GM18519 (cell line): ENCODE data around the gene KLF6.
A peak's percentile ranks its signal among the peaks of the same experiment; 100 is the strongest.

ENCODE experiments used
- ATAC-seq: cut with Tn5 transposase; IDR thresholded peaks from one replicate; pipeline ENCODE4 v1.9.1; 2021; ENCODE audit warnings: mild to moderate bottlenecking, moderate library complexity; ENCODE audit not compliant: unreplicated experiment, low FRiP score

The KLF6 gene

DNA sequence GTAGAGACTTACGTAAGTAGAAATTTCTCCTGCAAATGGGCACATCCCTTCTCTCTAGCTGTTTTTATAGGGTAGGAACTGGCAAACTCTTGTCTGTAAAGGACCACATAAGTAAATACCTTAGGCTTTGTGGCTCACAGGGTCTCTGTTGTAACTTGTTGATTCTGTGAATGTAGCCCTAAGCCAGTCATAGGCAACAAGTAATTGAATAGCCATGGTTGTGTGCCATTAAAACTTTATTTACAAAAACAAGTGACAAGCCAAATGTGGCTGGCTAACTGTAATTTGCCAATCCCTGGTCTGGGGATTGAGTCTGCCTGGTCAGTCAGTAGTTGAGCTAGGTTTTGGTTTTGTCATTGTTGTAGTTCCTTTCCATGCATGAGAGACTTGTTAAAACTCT is 5.3 kb upstream of the KLF6 start:
- ATAC-seq, result no peak

DNA sequence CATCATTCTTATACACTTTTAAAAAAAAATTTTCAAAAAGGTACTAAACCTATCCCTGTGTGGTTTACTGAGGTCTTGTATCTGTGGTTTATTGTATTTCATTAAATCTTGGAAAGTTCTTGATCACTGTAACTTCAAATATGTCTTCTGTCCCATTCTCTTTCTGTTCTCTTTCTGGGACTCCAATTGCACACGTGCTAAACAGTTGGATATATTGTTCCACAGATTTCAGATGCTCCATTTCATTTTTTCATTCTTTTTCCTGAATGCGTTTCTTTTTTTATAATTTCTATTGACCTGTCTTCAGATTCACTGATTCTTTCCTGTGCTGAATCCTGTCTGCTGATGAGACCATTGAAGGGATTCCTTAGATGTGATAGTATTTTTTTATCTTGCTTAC is 4.6 kb upstream of the KLF6 start:
- ATAC-seq, result no peak

DNA sequence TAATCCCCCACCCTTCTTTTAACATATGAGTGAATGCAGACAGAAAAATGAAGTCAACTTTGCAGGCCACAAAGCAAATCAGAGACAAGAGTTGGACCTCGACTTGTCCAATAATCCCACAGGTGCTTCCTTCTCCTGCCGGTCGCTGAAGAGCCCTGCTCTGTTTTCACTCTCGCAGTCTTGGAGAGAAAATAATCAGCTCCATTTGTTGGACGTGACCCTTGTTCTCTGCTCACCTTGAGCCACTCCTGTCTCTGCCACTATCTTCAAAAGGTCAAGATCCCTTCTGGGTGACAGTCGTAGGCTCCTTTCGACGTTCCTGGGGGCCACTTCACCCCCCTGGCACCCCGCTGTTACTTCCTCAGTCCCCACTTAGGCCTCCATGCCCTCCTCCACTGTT is 2.8 kb upstream of the KLF6 start:
- no peak for ATAC-seq

DNA sequence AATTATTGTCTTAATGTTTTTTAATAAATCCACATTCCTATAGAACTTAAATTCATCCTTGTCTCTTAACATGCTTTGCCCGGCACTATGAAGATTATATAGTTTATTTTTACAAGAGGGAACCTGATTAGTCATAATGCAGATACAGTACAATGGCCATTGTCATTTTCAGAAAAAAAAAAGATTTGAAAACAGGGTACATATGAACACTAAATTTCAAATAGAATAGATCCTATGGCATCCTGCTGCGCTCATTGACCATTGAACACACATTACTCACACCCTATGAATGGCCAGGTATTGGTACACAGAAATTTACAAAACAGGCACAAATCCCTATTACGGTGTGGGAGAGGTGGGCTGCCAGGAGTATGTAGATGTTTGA is 2.0 kb upstream of the KLF6 start:
- ATAC-seq, result no peak

DNA sequence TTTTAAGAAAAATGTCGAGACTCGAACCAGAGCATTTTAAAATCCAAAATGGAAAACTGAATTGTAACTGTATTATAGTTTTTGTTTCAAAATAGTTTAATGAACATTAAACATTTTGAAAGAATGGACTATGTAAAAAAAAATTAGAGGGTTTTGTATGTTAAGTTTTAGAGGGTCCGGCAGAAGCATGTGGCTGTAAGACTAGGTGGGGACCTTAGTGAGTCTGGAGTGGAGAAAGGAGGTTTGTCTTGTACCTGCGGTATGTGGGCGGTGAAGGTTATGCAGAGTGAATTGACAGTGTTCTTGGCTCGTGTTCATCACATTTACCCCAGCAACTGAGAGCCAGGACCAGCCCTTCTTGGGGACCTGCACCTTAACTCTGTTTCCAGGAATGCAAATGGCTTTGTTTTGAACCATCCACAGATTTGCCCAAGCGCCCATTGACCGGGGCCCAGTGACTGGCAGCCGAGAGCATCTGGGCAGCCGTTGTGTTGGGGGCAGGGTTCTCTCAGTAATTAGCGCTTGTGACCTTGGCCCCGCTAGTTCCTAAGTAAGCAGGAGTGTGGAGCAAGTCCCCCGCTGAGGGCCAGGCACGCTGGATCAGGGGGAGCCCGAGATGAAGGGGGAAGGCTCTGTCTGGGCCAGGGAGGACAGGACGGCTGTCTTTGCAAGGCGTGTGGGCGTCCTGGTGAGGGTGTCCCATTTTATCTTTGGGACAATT is 1.4 kb upstream of the KLF6 start:
- no peak for ATAC-seq

DNA sequence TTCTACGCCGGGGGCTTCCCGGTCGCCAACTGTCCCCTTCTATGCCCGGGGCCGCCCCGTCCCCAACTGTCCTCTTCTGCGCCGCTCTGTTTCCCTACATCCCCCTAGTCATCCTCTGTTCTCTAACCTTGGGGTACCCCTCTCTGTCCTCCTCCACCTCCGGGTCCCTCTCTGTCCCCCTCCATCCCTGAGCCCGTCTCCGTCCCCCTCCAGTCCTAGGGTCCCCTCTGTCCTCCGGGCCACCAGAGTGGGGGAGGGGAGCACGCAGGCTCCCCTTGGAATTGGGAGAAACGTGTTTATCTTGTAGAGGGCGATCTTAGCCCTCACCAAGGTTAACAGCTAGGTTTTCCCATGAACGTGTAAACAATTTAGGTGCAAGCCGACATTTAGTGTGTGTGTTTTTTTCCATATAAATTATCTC is 852 bp upstream of the KLF6 start:
- ATAC-seq, result no peak

DNA sequence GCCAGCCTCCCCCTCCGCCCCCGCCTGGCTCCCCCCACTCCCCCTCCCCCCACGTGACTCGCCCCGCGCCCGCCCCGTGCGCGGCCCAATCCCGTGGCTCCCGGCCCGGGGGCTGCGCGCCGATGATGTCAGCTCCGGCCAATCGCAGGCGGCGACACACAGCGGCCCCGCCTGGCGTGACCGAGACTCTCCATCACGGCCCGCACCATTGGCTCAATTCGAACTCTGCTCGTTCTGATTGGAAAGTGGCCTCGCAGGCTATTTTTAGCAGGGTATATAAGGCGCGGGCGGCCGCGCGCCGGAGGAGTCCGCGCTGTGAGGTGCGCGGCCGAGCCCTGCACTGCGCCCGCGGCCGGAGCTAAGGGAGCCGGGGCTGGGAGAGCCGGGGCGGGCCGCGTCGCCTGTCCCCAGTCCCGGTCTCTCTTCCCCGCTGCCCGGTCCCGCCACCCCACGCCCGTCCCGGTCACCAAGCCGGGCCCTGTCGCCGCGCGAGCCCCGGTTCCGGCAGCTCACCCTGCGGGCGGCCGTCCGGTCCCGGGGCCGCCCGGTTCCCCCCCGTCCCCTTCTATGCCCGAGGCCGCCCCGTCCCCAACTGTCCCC is 342 bp upstream of the KLF6 start:
- ATAC-seq, result peak; percentile 78

DNA sequence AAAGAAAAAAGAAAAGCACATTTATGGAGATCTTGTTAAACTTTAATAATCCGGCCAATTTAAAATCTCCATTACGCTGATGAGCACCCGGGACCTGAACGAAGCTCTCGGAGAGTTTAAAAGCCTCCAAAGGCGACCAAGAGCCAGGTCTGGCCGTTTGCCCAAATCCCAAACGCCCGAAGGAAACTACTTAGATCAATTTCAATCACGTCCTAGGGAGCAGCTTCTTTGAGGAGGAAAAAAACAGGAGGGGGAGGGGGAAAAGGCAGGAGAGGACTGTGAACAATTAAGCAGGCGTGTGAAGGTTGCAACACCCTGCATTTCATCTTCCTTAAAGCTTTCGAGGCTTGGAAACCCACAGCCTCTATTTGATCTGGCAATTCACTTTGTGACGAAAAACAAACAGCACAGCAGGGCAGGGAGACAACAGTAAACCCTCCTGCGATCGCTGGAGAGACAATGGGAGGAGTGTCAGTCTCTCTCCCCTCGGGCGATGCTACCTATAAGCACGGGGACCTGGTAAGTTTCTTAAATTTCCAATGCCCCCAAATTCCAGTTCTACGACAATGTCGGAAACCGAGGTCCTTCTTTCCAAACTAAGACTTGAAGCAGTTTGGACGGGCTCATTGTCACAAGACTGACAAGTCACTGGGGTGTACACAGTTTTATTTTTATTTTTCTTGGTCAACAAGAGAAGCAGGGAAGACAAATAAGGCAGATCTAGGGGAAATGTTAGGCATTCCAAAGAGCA is 1.2 kb downstream of the KLF6 start:
- ATAC-seq, result no peak

DNA sequence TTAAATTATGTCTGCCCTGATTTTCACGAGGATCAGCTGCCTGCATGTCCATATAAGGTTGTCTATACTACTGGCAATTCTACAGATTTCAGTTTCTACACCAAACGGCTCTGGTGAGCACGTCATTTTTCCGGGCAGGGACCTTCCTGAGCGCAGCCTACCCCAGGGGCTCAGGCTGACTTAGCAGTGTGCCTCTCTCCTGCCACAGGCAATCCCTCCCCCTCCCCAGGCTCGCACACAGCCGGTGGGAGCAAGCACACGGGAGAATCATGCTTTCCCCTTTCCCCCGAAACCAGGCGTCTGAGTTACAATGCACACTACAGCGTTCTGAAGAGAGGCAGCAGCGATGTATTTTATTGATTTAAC is 1.7 kb downstream of the KLF6 start:
- peak; percentile 28 for ATAC-seq

DNA sequence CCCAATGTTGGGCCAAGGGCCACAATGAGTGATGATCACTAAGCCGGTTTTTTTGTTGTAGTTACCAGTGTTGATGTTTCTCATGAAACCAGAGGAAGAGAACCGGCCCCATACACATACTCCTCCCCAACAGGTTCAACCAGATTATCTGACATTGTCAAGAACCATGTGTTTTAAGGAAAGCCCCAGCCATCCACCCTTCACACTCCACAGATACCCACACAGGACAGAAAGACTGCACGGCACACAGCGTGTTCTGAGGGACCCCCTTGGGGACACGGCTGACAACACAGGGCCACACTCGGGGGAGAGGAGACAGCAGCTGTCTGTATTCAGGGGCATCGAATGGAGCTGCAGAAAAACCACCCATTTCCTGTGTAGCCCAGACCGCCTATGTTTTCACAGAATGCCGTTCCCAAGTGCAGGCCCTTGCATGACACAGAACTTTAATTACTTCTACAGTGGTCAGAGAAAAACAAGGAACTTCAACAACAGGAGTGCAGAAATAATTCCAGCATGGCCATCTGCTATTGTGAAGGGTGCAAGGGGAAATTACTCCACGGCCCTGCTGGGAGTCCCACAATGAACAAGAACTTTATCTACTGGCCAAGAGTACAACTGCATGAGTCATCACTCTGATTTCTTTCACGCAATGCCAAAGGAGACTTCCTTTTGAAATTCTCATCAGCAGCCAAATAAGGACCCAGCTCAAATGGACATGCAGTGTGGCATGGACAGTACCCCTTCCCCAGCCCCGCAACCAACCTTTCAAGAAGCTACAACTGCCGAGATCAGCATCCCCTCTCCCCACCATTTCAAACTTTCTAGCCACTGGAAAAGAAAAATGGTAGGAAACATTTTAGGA is 2.3 kb downstream of the KLF6 start:
- ATAC-seq, result no peak

DNA sequence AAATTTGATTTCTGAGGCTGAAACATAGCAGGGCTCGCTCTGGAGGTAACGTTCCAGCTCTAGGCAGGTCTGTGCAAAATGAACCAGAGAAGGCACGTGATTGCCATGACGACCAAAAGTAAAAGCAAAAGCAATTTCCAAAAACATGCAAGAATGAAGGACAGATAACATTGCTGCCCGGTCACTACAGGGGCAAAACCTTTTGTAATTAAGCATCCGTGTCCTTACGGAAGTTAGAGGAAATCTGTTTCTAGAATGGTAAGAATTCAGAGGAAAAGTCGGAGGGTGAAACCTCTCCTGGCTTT is 2.9 kb downstream of the KLF6 start:
- no peak for ATAC-seq

DNA sequence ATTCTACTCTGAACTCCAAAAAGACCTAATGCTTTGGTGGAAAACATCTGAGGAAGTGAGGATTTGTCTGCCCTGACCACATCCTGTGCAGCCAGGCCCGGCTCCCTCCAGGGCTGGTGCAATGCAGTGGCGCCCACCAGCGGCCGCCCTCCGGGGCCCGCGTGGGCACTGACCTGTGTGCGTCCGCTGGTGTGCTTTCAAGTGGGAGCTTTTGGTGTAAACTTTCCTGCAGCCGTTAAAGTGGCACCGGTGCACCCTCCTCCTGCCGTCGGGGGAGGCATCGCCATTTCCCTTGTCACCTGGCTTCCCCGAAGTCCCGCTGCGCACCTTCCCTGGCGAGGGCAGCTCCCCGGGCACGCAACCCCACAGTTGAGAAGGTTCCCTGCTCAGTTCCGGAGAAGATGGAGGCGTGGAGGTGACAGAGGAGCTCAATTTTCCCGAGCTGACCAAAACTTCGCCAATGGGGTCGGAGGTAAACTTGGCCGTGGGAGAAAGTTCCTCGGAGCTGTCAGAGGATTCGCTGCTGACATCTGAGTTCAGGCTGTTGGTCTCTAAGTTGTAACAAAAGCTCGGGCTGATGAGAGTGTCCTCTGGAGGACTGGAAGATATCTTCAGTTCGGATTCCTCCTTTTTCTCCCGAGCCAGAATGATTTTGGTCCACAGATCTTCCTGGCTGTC is 3.4 kb downstream of the KLF6 start:
- ATAC-seq, result no peak

DNA sequence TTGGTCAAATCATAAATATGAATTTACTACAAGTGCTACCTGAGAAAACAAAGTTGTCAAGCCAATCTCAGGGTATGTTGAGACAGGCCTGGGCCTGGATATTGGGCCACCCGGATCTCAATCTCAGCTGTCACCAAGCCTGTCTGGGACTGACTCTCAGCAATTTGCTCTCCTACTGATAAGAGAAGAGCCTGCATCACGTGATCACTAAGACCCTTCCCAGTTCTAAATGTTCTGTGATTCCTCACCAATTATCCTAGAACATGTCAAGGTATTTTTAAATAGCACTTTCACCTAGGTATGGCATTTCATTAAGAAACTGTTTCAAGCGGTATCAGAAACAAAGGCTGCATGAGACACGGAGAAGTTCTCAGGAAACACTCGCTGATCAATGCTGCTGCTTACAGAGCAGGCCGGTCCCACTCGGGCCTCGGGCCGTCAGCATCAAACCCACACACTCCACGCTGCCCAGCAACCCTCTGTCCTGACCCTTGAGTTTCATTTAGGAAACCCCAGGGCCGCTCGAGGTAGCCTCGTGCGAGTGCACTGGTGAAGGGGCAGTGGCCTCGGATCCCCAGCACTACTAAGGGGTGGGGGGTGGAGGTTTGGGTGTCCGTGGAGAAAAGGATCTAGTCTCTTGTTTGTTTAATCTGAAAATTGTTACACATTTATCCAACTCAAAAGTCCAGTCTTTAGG is 4.1 kb downstream of the KLF6 start:
- ATAC-seq, result no peak

DNA sequence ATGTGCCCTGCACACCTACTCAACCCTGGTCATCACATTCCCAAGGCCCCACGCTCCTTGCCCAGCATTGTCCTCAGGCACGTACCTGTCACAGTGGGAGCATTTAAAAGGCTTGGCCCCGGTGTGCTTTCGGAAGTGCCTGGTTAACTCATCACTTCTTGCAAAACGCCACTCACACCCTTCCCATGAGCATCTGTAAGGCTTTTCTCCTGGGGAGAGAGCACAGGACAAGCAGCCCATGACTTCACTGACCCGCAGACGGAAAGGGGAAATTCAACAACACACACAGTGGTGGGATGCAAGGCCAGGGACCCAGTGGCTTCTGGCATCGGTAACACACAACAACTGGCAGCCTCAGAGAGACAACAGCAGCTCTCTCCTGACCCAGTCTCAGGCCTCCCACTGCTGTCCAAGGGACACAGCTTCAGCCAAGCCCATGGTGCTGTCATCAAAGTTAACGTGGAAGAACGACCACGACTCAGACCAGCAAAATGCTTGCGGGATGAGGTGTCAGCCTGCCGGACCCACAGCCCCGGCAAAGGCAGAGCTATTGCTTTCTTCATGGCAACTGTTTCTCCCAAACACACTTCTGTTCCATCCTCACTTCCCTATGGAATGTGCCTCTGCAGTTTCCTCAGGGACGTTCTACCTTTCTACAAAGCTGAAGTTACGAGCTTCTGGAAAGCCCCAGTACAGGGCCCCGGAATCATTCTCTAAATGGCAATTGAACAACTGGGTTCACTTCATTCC is 4.8 kb downstream of the KLF6 start:
- ATAC-seq, result no peak

DNA sequence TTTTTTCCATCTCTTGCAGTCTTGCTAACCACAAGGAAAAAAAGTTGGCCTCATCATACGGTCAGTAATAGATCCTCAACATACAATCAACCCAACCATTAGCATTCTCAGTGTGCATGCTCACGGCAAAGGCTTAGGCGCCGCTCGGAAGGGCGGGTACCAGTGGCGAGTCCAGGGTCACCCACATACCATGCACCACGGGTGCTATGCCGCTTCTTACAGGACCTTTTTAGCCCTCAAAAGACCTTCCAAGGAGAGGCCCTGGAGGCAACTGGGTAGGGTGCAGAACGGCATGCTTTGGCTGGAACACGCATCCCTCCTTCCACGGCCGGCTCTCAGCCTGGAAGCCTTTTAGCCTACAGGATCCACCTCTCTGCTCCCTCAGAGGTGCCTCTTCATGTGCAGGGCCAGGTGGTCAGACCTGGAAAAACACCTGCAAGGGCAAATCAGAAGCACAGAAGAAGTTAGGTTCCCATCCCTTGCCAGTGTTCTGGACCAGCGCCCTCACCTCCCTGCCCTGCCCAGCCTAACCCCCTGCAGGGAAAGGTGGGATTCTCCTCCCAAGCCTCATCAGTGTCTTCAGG is 5.8 kb downstream of the KLF6 start:
- no peak for ATAC-seq

DNA sequence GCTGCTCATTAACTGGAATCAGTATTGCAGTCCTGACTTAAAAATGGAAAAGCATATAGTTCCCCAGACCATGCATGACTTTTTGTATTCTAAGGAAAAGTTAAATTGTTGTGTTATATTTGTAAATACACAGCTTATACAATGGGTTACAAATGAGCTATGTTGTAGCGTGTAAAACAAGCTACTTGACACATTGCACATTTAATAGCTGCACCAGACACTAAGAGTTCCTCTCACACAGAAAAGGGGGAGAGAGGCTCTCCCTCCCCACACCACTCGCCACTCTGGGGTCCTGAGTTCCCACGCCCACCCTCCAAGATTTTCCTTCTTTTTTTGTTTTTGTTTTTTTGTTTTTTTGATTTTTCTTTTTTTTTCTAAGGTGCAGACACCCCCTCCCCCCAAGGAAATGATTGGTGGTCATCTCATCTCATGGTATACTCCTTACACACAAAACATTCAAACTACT is 6.3 kb downstream of the KLF6 start:
- no peak for ATAC-seq

DNA sequence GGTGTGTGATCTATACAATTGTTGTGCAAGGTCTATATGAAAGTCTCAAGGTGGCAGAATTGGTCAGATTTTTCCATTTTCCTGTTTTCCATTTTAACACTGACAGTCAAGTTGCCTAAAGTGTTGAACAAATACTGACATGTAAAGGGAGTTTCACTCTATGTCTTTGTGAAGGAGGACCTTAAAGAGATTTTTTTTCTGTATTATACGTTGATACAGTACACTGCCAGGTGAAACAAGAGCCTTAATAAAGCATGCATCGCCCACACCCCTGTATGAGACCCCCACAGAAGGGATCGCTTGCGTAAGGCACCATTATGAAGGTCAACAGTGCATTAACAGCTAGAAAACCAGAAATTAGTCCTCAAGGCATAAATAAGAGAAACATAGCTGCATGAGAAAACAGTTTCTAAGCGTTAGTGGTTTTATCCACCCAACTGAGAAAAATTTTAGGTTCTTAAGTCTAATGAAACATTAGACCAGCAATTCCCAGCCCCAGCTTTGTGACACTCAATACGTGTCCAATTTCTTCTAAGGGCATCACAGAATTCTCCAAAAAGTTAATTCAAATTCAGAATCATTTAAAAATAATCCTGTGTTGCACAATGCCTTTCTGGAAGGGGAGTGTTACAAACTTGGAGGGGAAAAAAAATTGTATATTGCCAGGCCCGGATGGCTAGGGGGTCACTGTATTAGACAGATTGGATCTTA is 6.9 kb downstream of the KLF6 start:
- no peak for ATAC-seq
